ENCODE measurements around the gene NUBP2. TPM values are rescaled to one million over a fixed set of nuclear protein-coding genes. Genes with fewer than 3 reads are reported as not detected.

The NUBP2 gene
- polyA plus RNA-seq, 2 donors, result 41.5 to 57.8 TPM

DNA sequence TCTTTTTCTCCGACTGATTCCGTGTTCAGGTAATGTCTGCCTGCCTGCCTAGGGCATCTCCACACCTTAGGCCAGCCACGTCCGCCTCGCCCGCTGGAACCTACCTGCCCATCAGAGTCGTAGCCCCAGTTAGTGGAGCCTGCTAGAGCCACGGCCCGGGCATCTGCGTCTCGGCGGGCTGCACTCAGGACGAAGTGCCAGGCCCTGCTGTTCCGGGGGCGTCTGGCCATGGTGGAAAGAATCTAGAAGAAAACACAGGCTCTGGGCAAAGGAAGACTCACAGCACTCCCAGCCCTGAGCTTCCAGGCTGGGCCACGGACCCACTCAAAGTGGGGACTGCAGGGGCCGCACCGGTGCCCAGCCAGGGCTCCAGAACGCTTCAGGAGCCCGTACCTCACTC lies 1.5 kb upstream of the NUBP2 start:
- Histone ChIP-seq H3K9me3 (ENCODE audit: control insufficient read depth in 2 of 2, insufficient read depth in 1 of 2, low read depth in 1 of 2, low read length in 1 of 2) (peaks cover 0 to 2% of the 10 kb centered on the region in 2 donors), H3K27me3 (ENCODE audit: control insufficient read depth in 1 of 2, insufficient read depth in 2 of 2, low read length in 2 of 2) (no peaks in the 10 kb centered on the region), H3K36me3 (ENCODE audit: control insufficient read depth in 2 of 2, insufficient read depth in 2 of 2, low read length in 1 of 2) (peaks cover 0 to 40% of the 10 kb centered on the region in 2 donors), H3K4me3 (ENCODE audit: low read depth in 1 of 2, low read length in 2 of 2) (peak overlapping the region; percentile 75 to 78), H3K4me1 (ENCODE audit: control insufficient read depth in 2 of 2, insufficient read depth in 2 of 2, low read length in 1 of 2) (peaks cover 9 to 19% of the 10 kb centered on the region in 2 donors), H3K27ac (ENCODE audit: low read depth in 2 of 2, low read length in 1 of 2) (peak overlapping the region; percentile 93 to 94)
- WGBS, 2 donors, result 61 to 62% methylated on average over 20 of the region's 20 CpGs

DNA sequence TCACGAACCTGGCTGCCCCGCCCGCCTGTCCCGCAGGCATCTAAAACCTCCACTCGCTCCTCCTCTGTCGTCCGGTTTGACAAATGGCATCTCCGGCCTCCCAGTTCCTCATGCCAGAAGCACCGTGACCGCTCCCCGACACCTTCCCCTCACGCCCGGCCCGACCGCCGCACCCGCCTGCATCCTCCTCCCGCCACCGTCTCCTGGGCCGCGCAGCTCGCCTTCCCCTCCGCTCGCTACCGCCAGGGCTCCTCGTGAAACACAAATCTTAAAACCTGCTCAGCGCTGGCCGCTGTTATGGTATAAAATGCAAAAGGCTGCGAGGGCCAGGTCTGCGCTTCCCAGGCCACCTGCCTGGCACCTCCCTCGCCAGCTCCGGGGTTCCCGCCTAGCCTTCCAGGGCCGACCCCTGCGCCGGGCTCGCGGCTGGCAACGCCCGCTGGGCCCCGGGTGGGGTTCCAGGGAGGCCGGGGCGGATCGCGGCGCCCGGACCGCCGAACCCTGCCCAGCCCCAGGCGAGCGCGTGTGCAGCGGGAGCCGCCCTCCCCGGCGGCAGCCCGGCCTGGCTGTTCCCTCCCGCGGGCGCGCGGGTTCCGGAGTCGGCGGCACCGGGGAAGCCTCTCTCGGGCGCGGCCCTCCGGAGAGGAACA lies 877 bp upstream of the NUBP2 start:
- Histone ChIP-seq H3K36me3 (ENCODE audit: control insufficient read depth in 2 of 2, insufficient read depth in 2 of 2, low read length in 1 of 2) (peaks cover 0 to 39% of the 10 kb centered on the region in 2 donors), H3K9me3 (ENCODE audit: control insufficient read depth in 2 of 2, insufficient read depth in 1 of 2, low read depth in 1 of 2, low read length in 1 of 2) (peaks cover 0 to 2% of the 10 kb centered on the region in 2 donors), H3K27me3 (ENCODE audit: control insufficient read depth in 1 of 2, insufficient read depth in 2 of 2, low read length in 2 of 2) (no peaks in the 10 kb centered on the region), H3K4me3 (ENCODE audit: low read depth in 1 of 2, low read length in 2 of 2) (peak overlapping the region; percentile 75 to 78), H3K27ac (ENCODE audit: low read depth in 2 of 2, low read length in 1 of 2) (peak overlapping the region; percentile 93 to 94), H3K4me1 (ENCODE audit: control insufficient read depth in 2 of 2, insufficient read depth in 2 of 2, low read length in 1 of 2) (peaks cover 8 to 17% of the 10 kb centered on the region in 2 donors)
- 1% methylated on average over 60 to 70 of the region's 70 CpGs for WGBS, 2 donors

DNA sequence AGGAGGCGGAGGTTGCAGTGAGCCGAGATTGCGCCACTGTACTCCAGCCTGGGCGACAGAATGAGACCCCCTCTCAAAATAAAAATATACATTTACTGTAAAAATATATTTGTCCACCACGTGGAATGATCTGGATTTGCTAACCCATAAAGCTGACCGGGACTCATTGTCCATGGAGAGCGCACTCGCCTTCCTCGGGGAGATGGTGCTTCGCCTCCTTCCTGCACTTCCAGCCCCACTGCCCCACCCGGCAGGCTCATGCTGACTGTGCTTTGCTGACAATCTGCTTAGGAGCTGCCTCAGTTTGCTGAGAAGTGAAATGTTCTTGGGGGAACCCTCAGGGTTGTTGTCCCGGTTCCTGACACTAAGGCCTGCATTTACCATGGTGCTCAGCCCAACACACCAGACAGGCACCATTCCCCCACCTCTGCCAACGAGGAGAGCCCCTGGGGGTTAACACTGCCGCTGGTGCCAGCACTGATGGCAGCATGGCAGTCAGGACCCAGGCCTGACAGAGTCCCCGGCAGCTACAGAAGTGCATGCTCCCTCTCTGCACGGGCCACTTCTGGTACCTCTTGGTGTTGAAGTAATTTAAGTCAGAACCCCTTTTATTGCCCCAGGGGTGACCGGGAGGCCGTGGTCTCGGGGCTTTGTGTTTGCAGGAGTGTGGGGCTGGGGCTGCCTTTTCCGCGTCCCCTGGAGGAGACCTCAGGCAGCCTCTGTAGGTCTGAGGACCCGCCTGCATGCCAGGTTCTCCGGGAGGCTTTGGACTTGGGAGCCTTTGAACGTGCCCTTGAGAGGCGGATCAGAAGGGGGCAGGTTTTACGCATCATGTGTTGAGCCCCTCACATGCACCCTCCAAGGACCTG lies 2.5 kb downstream of the NUBP2 start:
- no peaks in the 10 kb centered on the region for H3K9me3 ChIP-seq (ENCODE audit: control insufficient read depth in 2 of 2, insufficient read depth in 1 of 2, low read depth in 1 of 2, low read length in 1 of 2)
- peaks cover 8 to 26% of the 10 kb centered on the region in 2 donors for H3K4me1 ChIP-seq (ENCODE audit: control insufficient read depth in 2 of 2, insufficient read depth in 2 of 2, low read length in 1 of 2)
- peaks cover 0 to 45% of the 10 kb centered on the region in 2 donors for H3K36me3 ChIP-seq (ENCODE audit: control insufficient read depth in 2 of 2, insufficient read depth in 2 of 2, low read length in 1 of 2)
- no peaks in the 10 kb centered on the region for H3K27me3 ChIP-seq (ENCODE audit: control insufficient read depth in 1 of 2, insufficient read depth in 2 of 2, low read length in 2 of 2)
- peak overlapping the region in 1 of 2 donors; percentile 26 for H3K27ac ChIP-seq (ENCODE audit: low read depth in 2 of 2, low read length in 1 of 2)
- H3K4me3 ChIP-seq (ENCODE audit: low read depth in 1 of 2, low read length in 2 of 2), result no peak overlapping the region
- WGBS, 2 donors, result 84% methylated on average over 26 of the region's 26 CpGs

DNA sequence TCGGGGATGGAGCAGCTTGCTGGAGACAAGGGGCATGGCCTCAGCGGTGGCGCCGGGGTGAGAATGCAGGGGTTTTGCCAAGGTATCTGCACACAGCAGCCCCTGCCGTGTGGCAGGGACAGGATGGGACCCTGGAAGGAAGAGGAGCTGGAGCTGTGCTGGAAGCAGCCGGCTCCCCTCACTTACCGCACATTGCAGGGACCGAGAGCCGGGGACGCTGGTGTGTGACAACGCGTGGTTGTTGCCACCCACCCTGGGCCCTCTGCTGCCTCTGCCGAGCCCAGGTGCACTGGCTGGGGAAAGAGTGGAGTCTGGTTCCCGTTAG lies 3.0 kb downstream of the NUBP2 start:
- Histone ChIP-seq H3K27me3 (ENCODE audit: control insufficient read depth in 1 of 2, insufficient read depth in 2 of 2, low read length in 2 of 2) (no peaks in the 10 kb centered on the region), H3K4me3 (ENCODE audit: low read depth in 1 of 2, low read length in 2 of 2) (no peak overlapping the region), H3K4me1 (ENCODE audit: control insufficient read depth in 2 of 2, insufficient read depth in 2 of 2, low read length in 1 of 2) (peaks cover 8 to 26% of the 10 kb centered on the region in 2 donors), H3K27ac (ENCODE audit: low read depth in 2 of 2, low read length in 1 of 2) (no peak overlapping the region), H3K36me3 (ENCODE audit: control insufficient read depth in 2 of 2, insufficient read depth in 2 of 2, low read length in 1 of 2) (peaks cover 0 to 49% of the 10 kb centered on the region in 2 donors), H3K9me3 (ENCODE audit: control insufficient read depth in 2 of 2, insufficient read depth in 1 of 2, low read depth in 1 of 2, low read length in 1 of 2) (no peaks in the 10 kb centered on the region)
- WGBS, 2 donors, result 86 to 88% methylated on average over 14 of the region's 14 CpGs

DNA sequence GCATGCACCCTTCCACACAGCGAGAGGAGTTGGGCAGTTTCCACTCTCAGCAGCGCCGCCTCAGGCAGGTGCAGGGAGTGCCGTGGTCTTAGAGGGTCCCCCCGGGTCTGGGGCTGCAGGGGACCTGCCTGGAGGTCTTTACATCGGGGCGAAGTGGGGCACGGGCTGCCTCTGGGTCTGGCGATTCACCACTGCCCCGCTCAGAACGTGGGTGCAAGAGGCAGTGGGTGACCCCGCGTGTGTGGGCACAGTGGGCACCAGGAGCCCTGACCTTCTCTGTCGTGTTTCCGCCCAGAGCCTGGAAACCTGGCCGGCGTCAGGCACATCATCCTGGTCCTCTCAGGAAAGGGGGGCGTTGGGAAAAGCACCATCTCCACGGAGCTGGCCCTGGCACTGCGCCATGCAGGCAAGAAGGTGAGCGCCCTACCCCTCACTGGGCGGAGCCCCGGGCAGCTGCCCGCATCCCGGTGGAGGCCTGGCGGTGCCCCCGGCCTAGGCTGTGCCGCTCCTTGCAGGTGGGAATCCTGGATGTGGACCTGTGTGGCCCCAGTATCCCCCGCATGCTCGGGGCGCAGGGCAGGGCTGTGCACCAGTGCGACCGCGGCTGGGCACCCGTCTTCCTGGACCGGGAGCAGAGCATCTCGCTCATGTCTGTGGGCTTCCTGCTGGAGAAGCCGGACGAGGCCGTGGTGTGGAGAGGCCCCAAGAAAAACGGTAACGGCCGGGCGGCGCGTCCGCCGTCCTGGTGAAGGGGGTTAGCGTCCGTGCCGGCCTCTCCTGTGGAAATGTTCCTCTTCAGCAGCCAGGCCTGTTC lies 3.7 kb downstream of the NUBP2 start:
- peaks cover 4 to 20% of the 10 kb centered on the region in 2 donors for H3K4me1 ChIP-seq (ENCODE audit: control insufficient read depth in 2 of 2, insufficient read depth in 2 of 2, low read length in 1 of 2)
- WGBS, 2 donors, result 87 to 89% methylated on average over 51 of the region's 51 CpGs
- H3K36me3 ChIP-seq (ENCODE audit: control insufficient read depth in 2 of 2, insufficient read depth in 2 of 2, low read length in 1 of 2), result peaks cover 0 to 51% of the 10 kb centered on the region in 2 donors

DNA sequence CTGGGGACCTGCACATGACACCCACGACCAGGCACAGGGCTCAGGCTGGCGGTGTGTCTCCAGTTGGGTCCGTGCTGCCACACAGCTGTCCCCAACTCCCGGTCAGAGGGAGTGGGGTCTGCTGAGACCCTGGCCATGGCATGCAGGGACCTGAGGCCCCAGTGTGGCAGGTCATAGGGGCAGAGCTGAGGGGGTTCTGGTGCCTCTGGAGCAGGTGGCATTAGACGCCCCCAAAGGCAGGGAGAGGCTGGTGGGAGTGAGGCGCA lies 4.2 kb downstream of the NUBP2 start:
- Histone ChIP-seq H3K27ac (ENCODE audit: low read depth in 2 of 2, low read length in 1 of 2) (no peak overlapping the region), H3K27me3 (ENCODE audit: control insufficient read depth in 1 of 2, insufficient read depth in 2 of 2, low read length in 2 of 2) (no peaks in the 10 kb centered on the region), H3K4me1 (ENCODE audit: control insufficient read depth in 2 of 2, insufficient read depth in 2 of 2, low read length in 1 of 2) (peaks cover 4 to 20% of the 10 kb centered on the region in 2 donors), H3K9me3 (ENCODE audit: control insufficient read depth in 2 of 2, insufficient read depth in 1 of 2, low read depth in 1 of 2, low read length in 1 of 2) (no peaks in the 10 kb centered on the region), H3K4me3 (ENCODE audit: low read depth in 1 of 2, low read length in 2 of 2) (no peak overlapping the region), H3K36me3 (ENCODE audit: control insufficient read depth in 2 of 2, insufficient read depth in 2 of 2, low read length in 1 of 2) (peaks cover 0 to 54% of the 10 kb centered on the region in 2 donors)
- WGBS, 2 donors, result 88 to 89% methylated on average over 6 of the region's 6 CpGs

More for the DNA sequence above, 3.7 kb downstream of the NUBP2 start:
- no peaks in the 10 kb centered on the region for H3K27me3 ChIP-seq (ENCODE audit: control insufficient read depth in 1 of 2, insufficient read depth in 2 of 2, low read length in 2 of 2)
- H3K9me3 ChIP-seq (ENCODE audit: control insufficient read depth in 2 of 2, insufficient read depth in 1 of 2, low read depth in 1 of 2, low read length in 1 of 2), result no peaks in the 10 kb centered on the region
- no peak overlapping the region for H3K27ac ChIP-seq (ENCODE audit: low read depth in 2 of 2, low read length in 1 of 2)
- H3K4me3 ChIP-seq (ENCODE audit: low read depth in 1 of 2, low read length in 2 of 2), result no peak overlapping the region

GRCh38 chr16:1787322-1788094 lies 4.7 kb downstream of the NUBP2 start:
- H3K9me3 ChIP-seq (ENCODE audit: control insufficient read depth in 2 of 2, insufficient read depth in 1 of 2, low read depth in 1 of 2, low read length in 1 of 2), result no peaks in the 10 kb centered on the region
- no peaks in the 10 kb centered on the region for H3K27me3 ChIP-seq (ENCODE audit: control insufficient read depth in 1 of 2, insufficient read depth in 2 of 2, low read length in 2 of 2)
- H3K27ac ChIP-seq (ENCODE audit: low read depth in 2 of 2, low read length in 1 of 2), result no peak overlapping the region
- peaks cover 0 to 56% of the 10 kb centered on the region in 2 donors for H3K36me3 ChIP-seq (ENCODE audit: control insufficient read depth in 2 of 2, insufficient read depth in 2 of 2, low read length in 1 of 2)
- 90% methylated on average over 44 of the region's 44 CpGs for WGBS, 2 donors
- H3K4me1 ChIP-seq (ENCODE audit: control insufficient read depth in 2 of 2, insufficient read depth in 2 of 2, low read length in 1 of 2), result peaks cover 4 to 20% of the 10 kb centered on the region in 2 donors
- H3K4me3 ChIP-seq (ENCODE audit: low read depth in 1 of 2, low read length in 2 of 2), result no peak overlapping the region

GRCh38 chr16:1788095-1788707 lies 5.4 kb downstream of the NUBP2 start:
- Histone ChIP-seq H3K4me1 (ENCODE audit: control insufficient read depth in 2 of 2, insufficient read depth in 2 of 2, low read length in 1 of 2) (peaks cover 4 to 20% of the 10 kb centered on the region in 2 donors), H3K27me3 (ENCODE audit: control insufficient read depth in 1 of 2, insufficient read depth in 2 of 2, low read length in 2 of 2) (no peaks in the 10 kb centered on the region), H3K27ac (ENCODE audit: low read depth in 2 of 2, low read length in 1 of 2) (peak overlapping the region in 1 of 2 donors; percentile 37), H3K36me3 (ENCODE audit: control insufficient read depth in 2 of 2, insufficient read depth in 2 of 2, low read length in 1 of 2) (peaks cover 0 to 57% of the 10 kb centered on the region in 2 donors), H3K9me3 (ENCODE audit: control insufficient read depth in 2 of 2, insufficient read depth in 1 of 2, low read depth in 1 of 2, low read length in 1 of 2) (no peaks in the 10 kb centered on the region), H3K4me3 (ENCODE audit: low read depth in 1 of 2, low read length in 2 of 2) (no peak overlapping the region)
- 75 to 77% methylated on average over 37 to 38 of the region's 38 CpGs for WGBS, 2 donors
